Activated T-cell treated with anti-CD3 and anti-CD28 coated beads, Interleukin-2, amount 50 U/mL, for 48 hours (primary cell): ENCODE measurements around the gene GADD45GIP1.
A peak's percentile ranks its signal among the peaks of the same experiment; 100 is the strongest.
"Not testable (repeated sequence)": the region's sequence is repeated elsewhere in the genome, so short reads cannot be mapped to it uniquely, and the experiment has no call there.

ENCODE experiments used
- DNase-seq, 2 experiments: peaks; one replicate each; pipeline ENCODE4 v3.0.0-alpha.2; 2020

The GADD45GIP1 gene

GRCh38 chr19:12955996-12956395 is 1.0 kb downstream of the GADD45GIP1 start:
- no peak for DNase-seq

DNA sequence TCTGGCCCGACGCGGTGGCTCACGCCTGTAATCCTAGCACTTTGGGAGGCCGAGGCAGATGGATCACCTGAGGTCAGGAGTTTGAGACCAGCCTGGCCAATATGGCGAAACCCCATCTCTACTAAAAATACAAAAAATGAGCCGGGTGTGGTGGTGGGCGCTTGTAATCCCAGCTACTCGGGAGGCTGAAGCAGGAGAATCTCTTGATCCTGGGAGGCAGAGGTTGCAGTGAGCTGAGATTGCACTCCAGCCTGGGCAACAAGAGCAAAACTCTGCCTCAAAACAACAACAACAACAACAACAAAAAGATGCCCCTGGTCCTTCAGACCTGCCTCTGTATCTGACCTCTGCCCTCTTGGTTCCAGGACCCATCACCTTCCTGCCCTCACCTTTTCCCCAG is 1.4 kb downstream of the GADD45GIP1 start:
- DNase-seq = not testable (repeated sequence)

- no peak for DNase-seq
Measured at GRCh38 chr19:12954612-12954962, 2.4 kb downstream of the GADD45GIP1 start.

DNA sequence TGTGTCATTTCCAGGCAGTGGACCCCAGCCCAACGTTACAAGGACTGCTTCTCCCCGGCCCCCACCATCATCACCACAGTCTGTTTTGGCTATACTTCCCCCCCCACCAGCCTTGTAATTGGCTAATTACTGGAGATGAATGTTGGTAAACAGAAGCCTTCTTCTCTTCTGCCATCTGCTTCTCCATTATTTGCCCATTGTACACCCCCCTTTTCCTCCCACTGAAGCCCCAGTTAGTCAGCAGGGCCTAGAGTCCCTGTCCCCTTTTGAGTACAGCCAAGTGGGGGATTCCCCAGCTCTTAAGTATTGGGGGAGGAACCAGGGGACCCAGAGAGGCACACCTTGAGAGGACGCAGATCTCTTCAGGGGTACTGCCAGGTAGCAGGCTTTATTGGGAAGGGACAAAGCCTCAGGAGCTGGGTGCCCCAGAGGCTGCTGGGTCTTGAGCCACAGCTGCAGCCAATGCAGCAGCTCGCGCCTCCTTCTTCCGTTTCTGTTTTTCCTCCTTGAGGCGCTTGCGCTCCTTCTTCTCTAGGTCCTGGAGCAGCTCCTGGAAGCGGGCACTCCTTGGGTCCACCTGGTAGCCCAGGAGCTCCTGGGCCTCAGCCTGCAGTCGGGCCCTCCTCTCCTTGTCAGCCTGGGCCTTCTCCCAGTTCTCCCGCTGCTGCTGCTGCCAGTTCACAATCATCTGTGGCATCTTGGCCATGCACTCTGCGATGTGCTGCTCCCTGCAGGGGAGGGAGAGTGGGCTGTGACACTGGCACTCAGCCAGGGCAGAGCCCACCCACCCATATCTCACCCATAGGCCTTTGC is 3.0 kb downstream of the GADD45GIP1 start:
- DNase-seq = no peak

GRCh38 chr19:12953138-12953798 is 3.8 kb downstream of the GADD45GIP1 start:
- DNase-seq = no peak

DNA sequence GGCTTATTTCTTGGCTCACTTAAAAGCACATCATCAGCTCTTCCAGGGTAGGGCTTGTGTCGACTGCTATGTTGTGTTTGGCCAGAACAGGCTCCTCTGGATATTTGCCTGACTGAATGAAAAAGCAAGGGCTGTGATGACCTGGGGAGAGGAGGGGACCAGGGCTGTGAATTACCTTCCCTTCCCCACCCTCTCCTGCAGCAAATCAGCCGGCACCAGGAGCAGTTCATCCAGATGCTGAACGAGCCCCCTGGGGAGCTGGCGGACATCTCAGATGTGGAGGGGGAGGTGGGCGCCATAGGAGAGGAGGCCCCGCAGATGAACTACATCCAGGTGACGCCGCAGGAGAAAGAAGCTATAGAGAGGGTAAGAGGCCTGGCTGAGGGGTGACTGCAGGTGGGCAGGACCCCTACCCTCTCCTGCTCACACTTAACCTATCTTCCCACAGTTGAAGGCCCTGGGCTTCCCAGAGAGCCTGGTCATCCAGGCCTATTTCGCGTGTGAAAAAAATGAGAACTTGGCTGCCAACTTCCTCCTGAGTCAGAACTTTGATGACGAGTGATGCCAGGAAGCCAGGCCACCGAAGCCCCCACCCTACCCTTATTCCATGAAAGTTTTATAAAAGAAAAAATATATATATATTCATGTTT is 4.4 kb downstream of the GADD45GIP1 start:
- no peak for DNase-seq

DNA sequence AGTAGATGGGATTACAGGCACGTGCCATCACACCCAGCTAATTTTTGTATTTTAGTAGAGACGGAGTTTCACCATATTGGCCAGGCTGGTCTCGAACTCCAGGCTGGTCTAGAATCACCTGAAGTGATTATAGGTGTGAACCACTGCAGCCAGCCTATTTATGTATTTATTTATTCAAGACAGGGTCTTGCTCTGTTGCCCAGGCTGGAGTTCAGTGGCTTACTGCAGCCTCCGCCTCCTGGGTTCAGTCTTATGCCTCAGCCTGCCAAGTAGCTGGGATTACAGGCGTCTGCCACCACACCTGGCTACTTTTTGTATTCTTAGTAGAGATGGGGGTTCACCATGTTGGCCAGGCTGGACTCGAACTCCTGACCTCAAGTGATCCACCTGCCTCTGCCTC is 5.0 kb downstream of the GADD45GIP1 start:
- not testable (repeated sequence) for DNase-seq

DNA sequence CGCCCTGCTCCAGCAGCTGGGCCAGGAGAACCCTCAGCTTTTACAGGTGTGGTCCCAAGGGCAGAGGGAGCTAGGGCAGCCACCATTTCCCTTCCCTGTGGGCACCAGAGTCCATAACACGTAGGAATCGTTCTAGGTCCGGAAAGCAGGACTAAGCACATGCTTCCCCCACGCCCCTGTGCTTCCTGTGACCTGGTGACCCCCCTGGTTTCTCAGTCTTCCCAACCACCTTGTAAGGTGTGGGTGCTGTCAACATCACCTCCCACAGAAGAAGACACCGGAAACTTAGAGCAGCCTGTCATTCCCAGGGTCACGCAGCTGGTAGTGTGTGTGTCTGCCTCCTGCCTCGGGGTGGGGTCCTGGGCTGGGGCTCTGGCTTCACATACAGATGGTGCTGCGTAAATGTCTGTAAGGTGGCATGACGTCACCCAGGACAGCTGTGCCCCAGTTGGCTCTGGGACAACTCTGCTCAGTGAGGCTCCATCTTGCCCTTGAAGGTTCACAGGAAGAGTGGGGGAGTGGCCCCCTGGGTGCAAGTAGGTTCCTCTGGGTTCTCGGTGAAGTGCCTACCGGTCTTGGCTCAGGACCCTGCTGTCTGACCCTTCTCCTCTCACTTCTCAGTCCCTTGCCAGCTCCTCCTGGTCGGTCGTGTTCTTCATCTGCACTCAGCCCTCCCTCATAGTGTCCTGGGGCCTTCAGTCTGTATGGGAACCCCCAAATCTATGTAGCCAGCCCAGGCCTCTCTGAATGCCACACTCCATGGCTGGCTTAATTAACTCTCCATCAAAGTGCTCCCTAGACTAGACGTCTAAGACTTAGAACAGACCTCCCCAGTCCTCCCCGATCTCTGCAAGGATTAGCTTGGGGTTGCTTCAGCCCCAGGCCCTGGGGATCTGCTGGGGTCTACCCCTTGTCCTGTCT is 7.4 kb downstream of the GADD45GIP1 start:
- DNase-seq = no peak

DNA sequence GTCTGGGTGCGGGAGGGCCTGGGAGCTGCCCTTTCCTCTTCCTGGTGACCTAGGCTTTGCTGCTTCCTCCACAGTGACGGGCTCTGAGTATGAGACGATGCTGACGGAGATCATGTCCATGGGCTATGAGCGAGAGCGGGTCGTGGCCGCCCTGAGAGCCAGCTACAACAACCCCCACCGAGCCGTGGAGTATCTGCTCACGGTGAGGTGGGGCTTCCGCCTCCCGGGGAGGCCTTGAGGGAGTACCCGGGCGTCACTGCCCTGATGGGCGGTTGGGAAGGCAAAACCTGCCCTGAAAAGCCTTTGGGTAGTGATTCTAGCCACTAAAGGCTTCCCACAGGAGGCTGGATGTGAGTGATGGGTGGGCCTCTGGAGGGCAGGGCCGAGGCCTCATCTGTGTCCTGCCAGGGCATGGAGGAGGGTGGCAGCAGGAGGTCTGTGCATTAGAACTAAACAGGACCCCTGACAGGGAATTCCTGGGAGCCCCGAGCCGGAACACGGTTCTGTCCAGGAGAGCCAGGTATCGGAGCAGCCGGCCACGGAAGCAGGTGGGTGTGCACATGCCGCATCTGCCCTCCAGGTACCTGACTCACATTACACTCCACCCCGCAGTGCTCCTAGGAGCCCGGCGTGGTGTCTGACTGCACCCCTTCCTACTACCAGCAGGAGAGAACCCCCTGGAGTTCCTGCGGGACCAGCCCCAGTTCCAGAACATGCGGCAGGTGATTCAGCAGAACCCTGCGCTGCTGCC is 8.2 kb downstream of the GADD45GIP1 start:
- no peak for DNase-seq

DNA sequence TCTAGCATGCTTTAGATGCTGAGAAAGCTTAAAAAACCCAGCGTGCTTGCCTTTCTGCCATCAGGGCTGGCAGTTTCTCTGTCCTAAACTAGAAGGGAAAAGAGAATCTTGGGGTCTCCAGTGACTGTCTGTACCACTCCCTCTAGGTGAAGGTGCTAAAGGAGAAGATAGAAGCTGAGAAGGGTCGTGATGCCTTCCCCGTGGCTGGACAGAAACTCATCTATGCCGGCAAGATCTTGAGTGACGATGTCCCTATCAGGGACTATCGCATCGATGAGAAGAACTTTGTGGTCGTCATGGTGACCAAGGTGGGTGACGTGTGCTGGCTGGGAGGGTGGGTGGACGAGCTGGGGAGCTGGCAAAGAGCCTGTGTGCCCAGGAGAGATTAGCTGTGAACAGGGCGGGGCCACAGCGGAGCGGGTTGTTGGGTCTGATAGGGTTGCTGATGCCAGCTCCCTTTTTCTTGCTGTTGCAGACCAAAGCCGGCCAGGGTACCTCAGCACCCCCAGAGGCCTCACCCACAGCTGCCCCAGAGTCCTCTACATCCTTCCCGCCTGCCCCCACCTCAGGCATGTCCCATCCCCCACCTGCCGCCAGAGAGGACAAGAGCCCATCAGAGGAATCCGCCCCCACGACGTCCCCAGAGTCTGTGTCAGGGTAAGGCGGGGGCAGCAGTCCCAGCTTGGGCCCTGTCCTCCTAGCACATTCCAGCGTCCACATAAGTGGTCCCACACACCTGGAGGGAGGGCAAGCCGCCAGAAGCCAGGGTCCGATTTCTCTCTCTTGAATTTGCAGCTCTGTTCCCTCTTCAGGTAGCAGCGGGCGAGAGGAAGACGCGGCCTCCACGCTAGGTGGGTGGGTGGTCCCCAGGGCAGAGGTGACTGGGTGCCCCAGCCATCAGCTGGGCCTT is 9.1 kb downstream of the GADD45GIP1 start:
- no peak for DNase-seq

- no peak for DNase-seq
Measured at GRCh38 chr19:12946731-12947496, 10.1 kb downstream of the GADD45GIP1 start.

- DNase-seq = peak; percentile 70 to 77
Measured at GRCh38 chr19:12946092-12946721, 10.8 kb downstream of the GADD45GIP1 start.

GRCh38 chr19:12945479-12946091 is 11.4 kb downstream of the GADD45GIP1 start, which contains the start of gene RAD23A:
Gene RAD23A, plus strand, starts transcription at chr19:12945862. Its CDS starts 87 bp downstream, at chr19:12945949.
- DNase-seq = peak; percentile 99

DNA sequence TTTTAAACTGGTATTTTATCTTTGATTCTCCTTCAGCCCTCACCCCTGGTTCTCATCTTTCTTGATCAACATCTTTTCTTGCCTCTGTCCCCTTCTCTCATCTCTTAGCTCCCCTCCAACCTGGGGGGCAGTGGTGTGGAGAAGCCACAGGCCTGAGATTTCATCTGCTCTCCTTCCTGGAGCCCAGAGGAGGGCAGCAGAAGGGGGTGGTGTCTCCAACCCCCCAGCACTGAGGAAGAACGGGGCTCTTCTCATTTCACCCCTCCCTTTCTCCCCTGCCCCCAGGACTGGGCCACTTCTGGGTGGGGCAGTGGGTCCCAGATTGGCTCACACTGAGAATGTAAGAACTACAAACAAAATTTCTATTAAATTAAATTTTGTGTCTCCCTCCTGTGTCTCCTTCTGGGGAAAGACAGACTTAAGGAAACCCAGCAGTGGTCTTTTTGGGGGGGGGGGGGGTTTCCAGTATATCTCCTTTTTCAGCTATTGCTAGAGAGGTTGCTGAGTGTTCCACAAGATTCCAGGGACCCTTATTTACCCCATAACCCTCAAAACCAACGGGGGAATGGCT is 12.8 kb downstream of the GADD45GIP1 start:
- no peak for DNase-seq

- DNase-seq = no peak
Measured at GRCh38 chr19:12943437-12944044, 13.5 kb downstream of the GADD45GIP1 start.

GRCh38 chr19:12940897-12941296 is 16.1 kb downstream of the GADD45GIP1 start:
- no peak for DNase-seq

GRCh38 chr19:12939975-12940423 is 17.0 kb downstream of the GADD45GIP1 start:
- DNase-seq = no peak
